IPS-NIHi7 (cell line): Measurements from ENCODE around the gene NSMF.
A peak's percentile ranks its signal among the peaks of the same experiment; 100 is the strongest.

Source experiments
- DNase-seq: peaks from one replicate; pipeline ENCODE4 v3.0.0; 2012; ENCODE audit warnings: mixed read lengths; ENCODE audit errors: extremely low spot score

Gene NSMF

GRCh38 chr9:137448602-137448962 is 10.6 kb downstream of the NSMF start:
- no peak for DNase-seq

DNA sequence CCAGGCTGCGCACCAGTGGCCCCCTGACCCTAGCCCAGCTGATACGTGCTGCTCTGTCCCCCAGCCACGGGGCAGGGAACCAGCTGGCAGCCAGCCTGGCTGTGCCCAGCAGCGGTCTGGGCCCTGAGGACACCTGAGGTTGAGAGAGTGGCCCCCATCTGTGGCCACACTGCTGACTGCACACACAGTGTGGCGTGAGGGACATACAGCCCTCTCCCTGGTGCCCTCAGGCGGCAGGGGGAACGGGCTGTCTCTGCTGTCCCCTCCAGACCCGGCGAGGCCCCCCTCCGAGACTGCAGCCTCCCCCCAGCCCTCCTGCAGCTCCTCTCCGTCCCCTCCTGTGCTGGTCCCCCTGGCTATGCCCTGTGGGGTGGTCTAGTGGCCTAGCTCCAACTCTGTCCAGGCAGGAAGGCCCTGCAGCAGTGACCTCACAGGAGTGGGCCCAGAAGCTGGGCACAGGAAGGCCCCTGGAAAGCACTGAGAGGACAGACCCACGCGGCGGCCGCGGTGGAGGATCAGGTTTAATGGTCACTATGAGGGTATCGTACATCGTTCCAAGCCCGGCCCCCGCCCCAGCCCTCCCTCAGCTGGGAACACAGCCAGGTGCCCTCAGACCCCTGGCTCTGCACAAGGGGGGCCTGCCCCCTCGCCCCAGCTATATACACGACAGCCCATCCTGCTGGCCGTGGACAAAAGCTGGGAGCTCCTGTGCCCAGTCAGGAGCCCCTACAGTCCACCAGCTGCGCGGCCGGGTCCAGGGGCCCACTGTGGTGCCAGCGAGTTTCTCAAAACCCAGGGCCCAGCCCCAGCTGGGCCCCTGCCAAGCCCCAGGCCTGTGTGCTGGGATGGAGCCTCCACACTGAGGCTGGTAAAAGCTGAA is 11.2 kb downstream of the NSMF start:
- no peak for DNase-seq

- no peak for DNase-seq
Measured at GRCh38 chr9:137446851-137447471, 12.2 kb downstream of the NSMF start.

DNA sequence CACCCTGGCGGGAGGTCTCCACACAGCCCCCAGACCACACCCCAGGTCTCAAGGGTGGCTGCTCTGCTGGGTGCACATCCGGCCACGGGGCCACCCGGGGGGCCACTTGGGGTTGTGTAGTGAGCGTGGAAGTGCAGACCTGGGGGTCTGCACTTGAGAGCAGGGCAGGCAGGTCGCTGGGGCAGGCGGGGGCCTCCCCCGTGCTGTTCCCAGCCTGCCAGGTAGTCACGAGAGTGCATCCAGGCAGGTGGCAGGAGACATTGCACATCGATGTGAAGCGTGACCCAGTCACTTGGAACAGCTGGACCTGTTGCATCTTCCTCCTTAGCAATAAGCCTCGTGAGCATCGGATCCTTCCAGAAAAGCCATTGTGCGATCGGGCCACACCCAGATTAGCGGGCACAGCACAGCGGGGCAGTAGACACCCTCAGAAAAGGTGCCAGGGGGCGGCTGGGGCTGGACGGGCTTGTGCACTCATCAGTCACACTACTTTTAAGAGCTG is 13.2 kb downstream of the NSMF start:
- no peak for DNase-seq

GRCh38 chr9:137445275-137445807 is 13.8 kb downstream of the NSMF start:
- DNase-seq: peak; percentile 69

DNA sequence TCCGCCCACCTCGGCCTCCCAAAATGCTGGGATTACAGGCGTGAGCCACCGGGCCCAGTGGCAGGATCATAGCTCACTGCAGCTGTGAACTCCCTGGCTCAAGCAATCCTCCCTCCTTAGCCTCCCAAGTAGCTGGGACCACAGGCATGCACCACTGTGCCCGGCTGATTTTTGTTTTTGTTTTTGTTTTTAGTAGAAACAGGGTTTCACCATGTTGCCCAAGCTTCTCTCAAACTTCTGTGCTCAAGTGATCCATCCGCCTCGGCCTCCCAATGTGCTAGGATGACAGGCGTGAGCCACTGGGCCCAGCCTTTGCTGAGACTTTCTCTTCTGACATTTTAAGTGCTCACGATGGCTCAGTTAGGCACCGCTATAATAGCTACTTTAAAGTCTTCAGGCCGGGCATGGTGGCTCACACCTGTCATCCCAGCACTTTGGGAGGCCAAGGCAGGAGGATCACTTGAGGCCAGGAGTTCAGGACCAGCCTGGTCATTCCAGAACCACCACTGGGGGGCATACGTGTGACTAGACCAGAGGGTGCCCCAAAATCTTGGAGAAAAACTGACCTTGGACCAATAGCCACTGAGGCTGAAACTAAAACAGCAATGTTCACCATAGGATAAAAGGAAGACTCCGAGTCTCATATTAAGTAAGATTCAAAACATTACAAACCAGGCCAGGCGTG is 14.9 kb downstream of the NSMF start:
- DNase-seq: no peak

DNA sequence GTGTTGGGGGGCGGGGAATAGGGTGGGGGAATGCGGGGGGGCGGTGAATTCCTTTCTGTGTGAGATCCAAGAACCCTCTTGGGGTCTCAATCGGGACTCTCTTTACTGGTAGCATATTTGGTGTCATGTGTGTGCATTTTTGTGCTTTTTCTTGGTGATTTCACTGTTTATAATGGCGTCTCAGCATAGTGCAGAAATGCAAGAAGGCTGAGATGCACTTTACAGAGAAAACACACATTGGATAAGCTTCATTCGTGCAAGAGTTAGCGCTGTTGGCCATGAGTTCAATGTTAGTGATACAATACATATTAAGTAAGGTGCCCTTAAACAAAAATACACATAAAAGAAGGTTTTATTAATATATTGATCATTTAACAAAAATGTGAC is 17.2 kb downstream of the NSMF start:
- no peak for DNase-seq

- peak; percentile 90 for DNase-seq
Measured at GRCh38 chr9:137441289-137441934, 17.7 kb downstream of the NSMF start, which contains the start of gene ENTPD8. Gene ENTPD8 (minus strand): TSS chr9:137441357. CDS start chr9:137438285, 3,072 bp downstream.

DNA sequence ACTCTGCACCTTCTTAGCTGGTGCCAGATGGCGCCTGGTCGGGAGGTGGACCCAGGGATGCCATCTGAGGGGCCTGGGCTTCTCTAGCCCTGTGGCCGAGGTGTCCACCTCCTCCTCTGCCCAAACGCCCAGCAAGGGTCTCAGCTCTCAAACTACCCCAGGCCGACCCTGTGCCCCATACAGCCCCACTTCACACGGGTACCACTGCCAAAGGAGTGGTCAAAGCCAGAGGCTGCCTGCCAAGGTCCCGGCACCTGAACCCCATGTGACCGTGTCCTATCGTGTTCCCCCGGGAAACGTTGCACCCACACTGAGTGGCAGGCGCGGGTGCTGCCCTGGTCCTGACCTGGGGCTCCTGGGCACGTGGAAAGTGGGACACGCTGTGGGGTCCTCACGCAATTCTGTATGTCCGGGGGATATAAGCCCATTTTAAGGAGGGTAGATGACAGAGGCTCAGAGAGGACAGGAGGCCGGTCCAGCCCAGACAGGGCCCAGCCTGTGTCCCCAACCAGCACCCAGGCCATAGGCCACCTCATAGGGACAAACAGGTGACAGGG is 19.9 kb downstream of the NSMF start:
- no peak for DNase-seq

- DNase-seq: no peak
Measured at GRCh38 chr9:137438591-137439157, 20.5 kb downstream of the NSMF start.

DNA sequence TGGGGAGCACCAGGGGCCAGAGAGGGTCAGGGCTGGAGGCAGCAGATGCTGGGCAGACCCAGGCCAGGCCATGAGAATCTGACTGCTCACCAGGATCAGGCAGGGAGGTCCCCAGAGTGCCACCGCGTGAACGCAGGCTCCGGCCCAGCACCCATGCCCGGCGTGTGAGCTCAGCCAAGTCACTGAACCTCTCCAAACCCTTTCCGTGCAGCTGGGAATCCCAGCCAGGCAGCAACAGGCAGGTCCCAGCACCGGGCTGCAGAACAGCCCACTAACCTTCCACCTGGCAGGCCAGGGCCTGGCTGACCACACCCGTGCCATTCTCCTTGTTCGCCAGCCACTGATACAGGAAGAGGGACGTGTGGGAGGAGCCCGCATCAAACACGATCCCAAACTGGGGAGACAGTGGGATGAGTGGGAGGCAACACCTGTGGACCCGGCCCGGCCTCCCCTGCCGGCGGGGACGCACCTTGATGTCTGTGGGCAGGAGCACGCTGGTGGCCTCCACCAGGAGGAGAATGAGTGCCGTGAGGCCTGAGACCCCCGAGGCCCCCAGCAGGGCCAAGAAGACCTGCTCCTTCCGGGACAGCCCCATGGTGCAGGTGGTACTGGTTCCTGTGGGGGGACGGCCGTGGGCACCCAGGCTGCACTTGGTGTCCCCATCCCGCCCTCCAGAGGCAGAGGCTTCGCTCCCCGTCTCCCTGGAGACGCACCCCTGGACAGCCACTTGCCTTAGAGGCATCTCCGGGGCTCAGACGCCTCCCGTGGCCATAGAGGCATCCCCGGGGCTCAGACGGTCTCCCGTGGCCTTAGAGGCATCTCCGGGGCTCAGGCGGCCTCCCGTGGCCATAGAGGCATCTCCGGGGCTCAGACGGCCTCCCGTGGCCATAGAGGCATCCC is 21.2 kb downstream of the NSMF start:
- DNase-seq: no peak

DNA sequence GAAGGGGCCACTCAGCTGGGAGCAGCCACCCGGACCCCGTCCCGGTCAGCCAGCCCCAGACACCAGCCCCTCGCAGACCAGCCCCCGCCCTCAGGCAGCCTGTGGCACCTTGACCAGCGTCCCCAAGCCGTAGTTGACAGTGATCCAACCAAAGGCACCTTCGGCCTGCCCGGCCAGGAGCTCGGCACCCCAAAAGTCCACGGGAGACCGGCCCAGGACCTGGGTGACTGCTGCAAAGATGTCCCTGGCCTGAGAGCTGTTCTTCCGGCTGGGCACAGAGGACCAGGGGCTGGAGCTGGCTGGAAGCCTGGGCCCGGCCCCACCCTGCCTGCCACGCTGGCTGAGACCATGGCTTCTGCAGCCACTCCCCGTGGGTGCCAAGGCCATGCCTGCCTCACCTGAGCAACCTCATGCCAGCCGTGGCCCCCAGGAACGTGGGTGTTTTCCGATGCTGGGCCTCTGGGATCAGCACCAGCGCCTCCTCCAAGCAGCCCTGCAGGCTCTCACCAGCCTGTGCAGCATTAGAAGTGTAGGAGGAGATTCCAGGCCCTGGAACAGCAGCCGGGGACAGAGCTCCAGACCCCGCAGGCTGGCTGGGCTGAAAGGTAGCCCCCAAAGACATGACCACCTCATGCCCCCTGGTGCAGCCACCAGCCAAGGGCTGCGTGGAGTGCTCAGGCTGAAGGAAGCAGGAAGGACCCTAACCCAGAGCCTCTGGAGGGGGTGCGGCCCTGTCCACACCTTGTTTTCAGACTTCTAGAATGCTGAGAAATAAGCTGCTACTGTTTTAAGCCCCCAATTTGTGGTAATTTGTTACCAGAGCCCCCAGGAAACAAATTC is 22.2 kb downstream of the NSMF start:
- no peak for DNase-seq

DNA sequence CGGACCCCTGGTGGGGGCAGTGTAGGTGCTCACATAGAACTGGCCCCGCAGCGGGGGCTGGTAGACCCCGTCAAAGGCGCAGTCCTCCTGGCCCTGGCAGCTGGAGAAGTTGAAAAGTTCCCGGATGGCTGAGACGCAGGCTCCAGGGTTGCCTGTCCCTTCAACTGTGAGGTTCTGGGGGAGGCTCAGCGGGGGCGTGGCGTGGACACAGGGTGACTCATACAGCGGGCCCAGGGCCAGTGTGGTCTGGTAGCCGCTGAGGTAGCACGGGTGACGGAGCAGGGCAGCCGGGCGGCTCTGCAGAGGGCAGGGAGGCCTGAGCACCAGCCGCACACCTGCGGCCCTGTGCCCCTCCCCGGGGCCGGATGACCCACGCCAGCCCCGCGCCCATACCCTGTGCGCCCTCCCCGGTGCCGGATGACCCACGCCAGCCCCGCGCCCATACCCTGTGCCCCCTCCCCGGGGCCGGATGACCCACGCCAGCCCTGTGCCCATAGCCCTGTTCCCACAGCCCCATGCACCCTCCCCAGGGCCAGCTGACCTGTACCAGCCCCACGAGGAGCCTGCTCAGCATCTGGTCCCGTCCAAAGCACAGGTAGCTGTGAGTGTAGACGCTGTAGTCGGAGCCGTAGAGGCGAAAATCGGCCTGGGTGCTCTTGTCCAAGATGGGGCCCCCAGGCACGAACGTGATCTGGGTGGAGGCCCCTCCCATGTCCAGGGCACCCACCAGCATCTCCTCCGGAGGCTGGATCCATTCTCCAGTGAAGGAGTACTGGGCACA is 23.0 kb downstream of the NSMF start:
- no peak for DNase-seq

DNA sequence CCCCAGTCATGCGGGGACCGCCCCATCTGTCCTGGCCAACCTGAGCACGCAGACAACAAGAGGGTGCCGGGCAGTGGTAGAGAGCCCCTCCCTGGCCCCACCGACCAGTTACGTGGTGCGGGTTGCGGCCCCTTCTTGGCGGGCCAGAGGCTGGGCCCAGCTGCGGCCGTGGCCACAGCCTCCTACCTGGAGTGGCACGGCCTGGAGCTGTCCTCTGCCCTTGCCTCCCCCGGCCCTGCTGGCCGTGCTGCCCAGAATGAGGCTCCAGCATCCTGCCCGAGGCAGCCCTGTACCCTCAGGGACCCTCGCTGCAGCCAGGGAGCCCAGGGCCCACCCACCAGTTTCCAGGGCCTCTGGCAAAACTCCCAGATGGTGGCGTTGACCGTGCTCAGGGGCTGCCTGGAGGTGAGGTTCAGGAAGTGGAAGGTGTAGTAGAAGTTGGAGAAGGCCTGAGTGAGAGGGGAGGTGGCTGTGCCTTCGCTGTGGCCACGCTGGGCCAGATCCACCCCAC is 23.7 kb downstream of the NSMF start:
- DNase-seq: no peak

DNA sequence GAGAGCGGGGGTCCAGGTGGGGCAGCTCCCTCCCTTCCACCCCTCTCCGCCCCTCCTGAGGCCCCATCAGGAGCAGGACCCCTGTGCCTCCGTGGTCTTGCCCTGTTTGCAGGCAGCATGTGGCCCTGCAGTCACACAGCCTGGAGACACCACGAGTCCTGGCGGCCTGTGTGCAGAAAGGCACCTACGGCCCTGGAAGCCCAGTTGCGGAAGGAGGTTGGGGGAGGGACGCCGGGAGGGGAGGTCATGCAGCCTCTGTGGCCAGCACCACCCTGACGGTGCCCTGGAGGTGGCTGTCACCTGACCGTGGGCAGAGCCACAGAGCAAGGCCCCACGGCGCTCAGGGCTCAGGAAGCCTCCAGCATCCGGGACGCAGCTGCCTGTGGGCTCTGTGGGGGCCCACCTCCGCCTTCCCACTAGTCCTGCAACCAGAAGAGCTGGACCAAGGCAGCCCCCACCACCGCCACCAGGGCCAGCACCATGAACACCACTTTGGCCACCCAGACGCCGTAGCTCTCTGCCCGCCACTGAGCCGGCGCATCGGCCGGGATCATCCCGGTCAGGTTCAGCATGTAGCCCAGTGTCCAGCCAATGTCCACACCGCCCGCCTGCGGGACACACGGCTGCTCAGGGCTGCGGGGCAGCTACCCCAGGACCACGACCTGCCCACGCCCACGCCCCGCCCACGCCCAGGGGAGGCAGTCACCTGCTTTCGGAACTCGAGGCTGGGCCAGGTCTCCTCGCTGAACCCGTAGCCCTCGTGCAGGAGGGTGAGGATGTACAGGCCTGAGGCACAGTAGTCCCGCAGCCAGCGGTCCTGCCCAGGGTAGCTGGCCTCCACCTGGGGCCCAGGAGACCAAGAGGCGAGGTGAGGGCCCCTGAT is 24.4 kb downstream of the NSMF start:
- no peak for DNase-seq

- no peak for DNase-seq
Measured at GRCh38 chr9:137433916-137434431, 25.2 kb downstream of the NSMF start.
